Measurements from ENCODE around the gene FGR. TPM values are rescaled to one million over a fixed set of nuclear protein-coding genes. Genes with fewer than 3 reads are reported as not detected.
A peak's percentile ranks its signal among the peaks of the same experiment; 100 is the strongest.

The FGR gene
- total RNA-seq, 1 experiment from 2014 or later: not detected

DNA sequence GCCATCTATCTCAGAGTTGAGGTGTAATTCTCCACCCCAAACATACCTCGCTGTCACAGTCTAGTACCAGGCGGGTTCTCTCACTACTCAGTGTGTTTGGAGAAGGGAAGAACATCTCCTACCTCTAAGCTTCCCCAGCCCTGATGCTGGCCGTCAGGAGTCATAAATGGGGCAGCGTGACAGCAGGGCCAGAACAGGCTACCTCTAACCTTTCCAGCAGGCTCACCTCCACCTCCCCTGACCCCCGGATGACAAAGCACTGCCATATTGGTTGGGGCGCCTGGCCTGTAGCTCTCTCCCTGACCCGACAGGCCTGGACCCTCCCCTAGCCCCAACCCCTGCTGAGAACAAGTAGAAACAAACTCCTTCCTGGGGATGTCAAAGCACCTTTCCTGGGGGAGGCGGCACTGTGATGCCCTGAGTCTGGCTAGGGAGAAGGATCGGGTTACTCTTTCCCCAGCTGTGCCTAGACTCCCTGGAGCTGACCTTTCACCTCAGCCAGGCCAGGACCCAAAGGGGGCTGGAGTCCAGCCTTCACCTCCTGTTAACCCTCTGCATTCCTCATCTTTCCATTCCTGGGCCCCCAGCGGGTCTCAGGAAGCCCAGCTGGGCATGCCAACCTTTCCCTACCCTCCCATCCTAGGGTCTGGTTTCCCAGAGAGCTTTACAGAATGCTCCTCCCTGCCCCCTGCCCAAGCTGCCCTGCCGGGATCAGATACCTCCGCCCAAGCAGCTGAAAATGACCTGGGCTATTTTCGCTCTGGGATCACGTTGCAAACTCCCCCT, 65.3 kb downstream of the FGR start:
- Histone ChIP-seq H3K27me3 (ENCODE audit: insufficient read depth, low read length) (no peaks in the 10 kb centered on the region), H3K4me1 (ENCODE audit: control insufficient read depth in 1 of 2, insufficient read depth in 2 of 2, low read length in 2 of 2) (peaks cover 65 to 91% of the 10 kb centered on the region in 2 experiments), H3K27ac (ENCODE audit: low read depth, low read length) (peak overlapping the region; percentile 44), H3K9ac (ENCODE audit: low read length) (no peak overlapping the region), H3K9me2 (ENCODE audit: insufficient read depth) (no peaks in the 10 kb centered on the region), H3K36me3 (ENCODE audit: control insufficient read depth in 1 of 2, insufficient read depth in 2 of 2, low read length in 2 of 2) (no peaks in the 10 kb centered on the region; a peak in 1 of 4 replicates), H3K4me2 (ENCODE audit: low read length) (peak overlapping the region; percentile 89), H2AFZ (ENCODE audit: low read depth, low read length, poor library complexity, severe bottlenecking) (no peak overlapping the region), H4K20me1 (ENCODE audit: insufficient read depth) (no peaks in the 10 kb centered on the region; the same call in 1 of the 2 replicates), H3K4me3 (replicated peaks in 1 of 2; ENCODE audit: low read depth in 1 of 2, low read length in 2 of 2) (no peak overlapping the region), H3K79me2 (ENCODE audit: insufficient read depth, low read length) (peaks cover 63% of the 10 kb centered on the region), H3K9me3 (ENCODE audit: control insufficient read depth in 1 of 2, insufficient read depth in 1 of 2, low read depth in 1 of 2, low read length in 2 of 2) (no peaks in the 10 kb centered on the region)
- intact Hi-C loops (cut with micrococcal nuclease): no loop called here
- TF ChIP-seq YY1 (IDR thresholded peaks at IDR 0.05; ENCODE audit: extremely low read depth, insufficient replicate concordance, low read depth, low read length) (no peak), POLR2A (IDR thresholded peaks at IDR 0.05; ENCODE audit: borderline replicate concordance, extremely low read depth, insufficient read depth, insufficient read length) (no peak)
- RAD21 ChIA-PET (ENCODE audit: low non-redundant PET in 1 of 2, low total read pairs in 2 of 2, uncharacterized antibody in 2 of 2, unreplicated experiment in 2 of 2): interaction anchor here in 1 of 2 experiments (0.6 kb wide), 1 partner anchor 151 kb away, joined by 4 read pairs; no protein-coding TSS in a partner anchor
- POLR2A ChIA-PET: interaction anchor here (0.6 to 1.0 kb wide), 2 partner anchors 12 to 228 kb away, joined by 4 to 8 read pairs; partner anchors contain the start of gene SYTL1
- no TSS peak for BruUV-seq (replicated peaks)
- no peak for DNase-seq (ENCODE audit: low read depth, low spot score)
- no peak for ATAC-seq
- CTCF ChIA-PET: interaction anchor here (1.0 to 3.1 kb wide), 9 partner anchors 9 to 100 kb away, joined by 3 to 39 read pairs (median 4); no protein-coding TSS in a partner anchor

DNA sequence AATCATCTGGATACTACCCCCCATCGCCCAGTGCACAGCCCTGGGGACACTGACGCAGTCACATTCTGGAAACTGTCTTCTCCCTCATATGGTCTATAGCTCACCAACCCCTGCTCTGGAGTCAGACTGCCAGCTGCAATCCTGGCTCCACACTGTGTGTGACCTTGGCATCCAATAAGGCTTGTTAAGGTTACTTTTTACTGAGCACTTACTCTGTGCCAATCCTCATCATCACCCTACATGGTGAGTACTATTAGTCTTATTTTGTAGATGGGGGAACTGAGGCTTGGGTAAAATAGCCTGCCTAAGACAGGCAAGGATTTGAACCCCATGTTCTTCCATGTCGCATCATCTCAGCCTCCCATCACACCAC, 65.9 kb downstream of the FGR start:
- H3K27ac ChIP-seq (ENCODE audit: low read depth, low read length): peak overlapping the region; percentile 44
- H3K9me3 ChIP-seq (ENCODE audit: control insufficient read depth in 1 of 2, insufficient read depth in 1 of 2, low read depth in 1 of 2, low read length in 2 of 2): no peaks in the 10 kb centered on the region
- H4K20me1 ChIP-seq (ENCODE audit: insufficient read depth): no peaks in the 10 kb centered on the region; the same call in 1 of the 2 replicates
- ChIA-PET CTCF (interaction anchor here (0.8 to 3.1 kb wide), 9 partner anchors 8 to 36 kb away, joined by 3 to 39 read pairs (median 4); no protein-coding TSS in a partner anchor), RAD21 (ENCODE audit: low non-redundant PET in 1 of 2, low total read pairs in 2 of 2, uncharacterized antibody in 2 of 2, unreplicated experiment in 2 of 2) (interaction anchor here in 1 of 2 experiments (0.6 kb wide), 1 partner anchor 150 kb away, joined by 4 read pairs; no protein-coding TSS in a partner anchor), POLR2A (interaction anchor here (0.6 to 1.3 kb wide), 3 partner anchors 12 to 227 kb away, joined by 4 to 5 read pairs (median 5); partner anchors contain the start of genes AHDC1 and SYTL1)
- no peaks in the 10 kb centered on the region for H3K27me3 ChIP-seq (ENCODE audit: insufficient read depth, low read length)
- peaks cover 63% of the 10 kb centered on the region for H3K79me2 ChIP-seq (ENCODE audit: insufficient read depth, low read length)
- TF ChIP-seq, protein P1, sequence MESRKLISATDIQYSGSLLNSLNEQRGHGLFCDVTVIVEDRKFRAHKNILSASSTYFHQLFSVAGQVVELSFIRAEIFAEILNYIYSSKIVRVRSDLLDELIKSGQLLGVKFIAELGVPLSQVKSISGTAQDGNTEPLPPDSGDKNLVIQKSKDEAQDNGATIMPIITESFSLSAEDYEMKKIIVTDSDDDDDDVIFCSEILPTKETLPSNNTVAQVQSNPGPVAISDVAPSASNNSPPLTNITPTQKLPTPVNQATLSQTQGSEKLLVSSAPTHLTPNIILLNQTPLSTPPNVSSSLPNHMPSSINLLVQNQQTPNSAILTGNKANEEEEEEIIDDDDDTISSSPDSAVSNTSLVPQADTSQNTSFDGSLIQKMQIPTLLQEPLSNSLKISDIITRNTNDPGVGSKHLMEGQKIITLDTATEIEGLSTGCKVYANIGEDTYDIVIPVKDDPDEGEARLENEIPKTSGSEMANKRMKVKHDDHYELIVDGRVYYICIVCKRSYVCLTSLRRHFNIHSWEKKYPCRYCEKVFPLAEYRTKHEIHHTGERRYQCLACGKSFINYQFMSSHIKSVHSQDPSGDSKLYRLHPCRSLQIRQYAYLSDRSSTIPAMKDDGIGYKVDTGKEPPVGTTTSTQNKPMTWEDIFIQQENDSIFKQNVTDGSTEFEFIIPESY (IDR thresholded peaks at IDR 0.05; ENCODE audit: extremely low read depth, insufficient replicate concordance, low read length): no peak
- peak overlapping the region in 1 of 2 experiments; percentile 51; a peak in 1 of 4 replicates for H3K4me3 ChIP-seq (replicated peaks in 1 of 2; ENCODE audit: low read depth in 1 of 2, low read length in 2 of 2)
- DNase-seq (ENCODE audit: low read depth, low spot score): no peak
- intact Hi-C loops (cut with micrococcal nuclease): no loop called here
- peak; percentile 4 for ATAC-seq
- no peaks in the 10 kb centered on the region; a peak in 1 of 4 replicates for H3K36me3 ChIP-seq (ENCODE audit: control insufficient read depth in 1 of 2, insufficient read depth in 2 of 2, low read length in 2 of 2)
- peak overlapping the region; percentile 89 for H3K4me2 ChIP-seq (ENCODE audit: low read length)
- H3K9ac ChIP-seq (ENCODE audit: low read length): peak overlapping the region; percentile 64; the same call in 1 of the 2 replicates
- no peak overlapping the region for H2AFZ ChIP-seq (ENCODE audit: low read depth, low read length, poor library complexity, severe bottlenecking)
- BruUV-seq (replicated peaks): no TSS peak
- peaks cover 72 to 97% of the 10 kb centered on the region in 2 experiments for H3K4me1 ChIP-seq (ENCODE audit: control insufficient read depth in 1 of 2, insufficient read depth in 2 of 2, low read length in 2 of 2)
- no peaks in the 10 kb centered on the region for H3K9me2 ChIP-seq (ENCODE audit: insufficient read depth)
